Measurements from ENCODE around the gene FBXO45.

GRCh38 chr3:196633555-196634151, 65.2 kb downstream of the FBXO45 start:
- TF ChIP-seq MAX (IDR thresholded peaks at IDR 0.05; ENCODE audit: low read depth, low read length) (no peak), ZBED1 (IDR thresholded peaks at IDR 0.05; ENCODE audit: borderline replicate concordance) (no peak), ZBTB33 (IDR thresholded peaks at IDR 0.05) (no peak), CTCF (IDR thresholded peaks at IDR 0.05 in 2 of 3, conservative IDR thresholded peaks at IDR 0.05 in 1 of 3; ENCODE audit: control insufficient read depth in 2 of 3, extremely low read depth in 1 of 3, insufficient read depth in 1 of 3, low read depth in 3 of 3, low read length in 3 of 3) (no peak), SREBF2 (IDR thresholded peaks at IDR 0.05; ENCODE audit: low read length) (no peak), BCL11A (IDR thresholded peaks at IDR 0.05; ENCODE audit: low read depth, low read length) (no peak), MLLT1 (IDR thresholded peaks at IDR 0.05) (no peak), JUND (IDR thresholded peaks at IDR 0.05; ENCODE audit: low read depth, low read length) (no peak), ATF2 (IDR thresholded peaks at IDR 0.05; ENCODE audit: low read length) (no peak), EED (IDR thresholded peaks at IDR 0.05; ENCODE audit: low read depth) (no peak), ESRRA (IDR thresholded peaks at IDR 0.05; ENCODE audit: low read length) (no peak), MEF2A (IDR thresholded peaks at IDR 0.05; ENCODE audit: insufficient read depth, low read depth, low read length) (no peak), CEBPB (IDR thresholded peaks at IDR 0.05; ENCODE audit: borderline replicate concordance in 1 of 2, low read depth in 2 of 2, low read length in 2 of 2) (no peak), ZZZ3 (IDR thresholded peaks at IDR 0.05; ENCODE audit: control insufficient read depth, insufficient read length, low read depth) (no peak)
